NCI-H1694 treated with DMSO at 0.1 percent for 48 hours (cell line): ENCODE results near the gene PPP1R7.
A peak's percentile ranks its signal among the peaks of the same experiment; 100 is the strongest.

Experiments
- DNase-seq: peaks from one replicate; lab custom pipeline; 2025; lab: John Stamatoyannopoulos, UW

PPP1R7 gene

GRCh38 chr2:241139531-241140444 is 10.5 kb upstream of the PPP1R7 start:
- no peak for DNase-seq

DNA sequence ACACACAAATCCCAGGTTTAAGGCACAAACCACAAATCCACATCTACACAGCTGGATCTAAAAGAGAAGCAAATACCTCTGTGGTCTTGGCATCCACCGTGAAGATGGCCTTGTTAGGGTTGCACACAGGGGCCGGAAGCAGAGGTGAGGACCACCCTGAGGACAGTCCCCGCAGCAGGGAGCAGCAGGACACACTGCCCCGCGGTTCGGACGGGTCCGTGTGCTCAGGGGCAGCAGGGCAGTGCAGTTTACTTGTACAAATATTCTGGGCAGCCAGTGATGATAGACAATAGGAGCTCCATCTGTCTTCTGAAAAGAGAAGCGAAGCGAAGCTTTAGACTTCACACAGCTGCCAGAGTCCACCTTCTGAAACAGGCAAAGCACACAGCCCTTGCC is 9.8 kb upstream of the PPP1R7 start:
- DNase-seq: no peak

GRCh38 chr2:241141214-241141770 is 9.0 kb upstream of the PPP1R7 start:
- DNase-seq: no peak

GRCh38 chr2:241142063-241142462 is 8.2 kb upstream of the PPP1R7 start:
- DNase-seq: no peak

GRCh38 chr2:241142593-241142992 is 7.7 kb upstream of the PPP1R7 start:
- DNase-seq: no peak

GRCh38 chr2:241146286-241146685 is 4.0 kb upstream of the PPP1R7 start:
- no peak for DNase-seq

DNA sequence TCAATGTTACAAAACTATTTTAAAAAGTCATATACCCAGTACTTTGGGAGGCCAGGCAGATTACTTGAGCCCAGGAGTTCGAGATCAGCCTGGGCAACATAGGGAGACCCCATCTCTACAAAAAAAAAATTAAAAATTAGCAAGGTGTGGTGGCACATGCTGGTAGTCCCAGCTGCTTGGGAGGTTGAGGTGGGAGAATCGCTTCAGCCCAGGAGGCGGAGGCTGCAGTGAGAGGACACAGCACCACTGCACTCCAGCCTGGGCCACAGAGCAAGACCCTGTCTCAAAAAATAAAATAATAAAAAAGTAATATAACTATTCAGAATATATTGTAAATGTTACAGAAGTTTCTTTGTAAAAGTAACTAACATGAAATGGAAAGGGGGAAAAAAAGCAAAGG is 2.9 kb upstream of the PPP1R7 start:
- no peak for DNase-seq

DNA sequence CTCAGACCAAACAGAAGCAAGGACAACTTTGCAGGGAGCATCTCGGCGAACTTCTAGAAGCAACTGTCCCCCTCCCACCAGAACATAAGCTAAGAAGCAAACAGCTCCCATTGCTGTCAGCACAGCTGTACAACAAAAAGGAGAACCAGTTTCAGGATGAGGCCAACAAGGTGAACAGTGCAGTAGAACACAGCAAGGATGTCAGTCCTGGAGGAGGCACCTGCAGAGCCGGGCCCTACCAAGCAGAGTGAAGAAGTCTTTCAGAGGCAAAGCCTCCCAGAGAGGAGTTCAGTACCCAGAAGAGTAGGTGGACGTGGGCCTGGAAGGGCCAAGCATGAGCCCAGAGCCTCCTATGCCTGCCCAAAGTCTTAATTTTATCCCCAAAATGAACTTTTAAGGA is 2.0 kb upstream of the PPP1R7 start:
- DNase-seq: no peak

- peak; percentile 95 for DNase-seq
Measured at GRCh38 chr2:241148891-241149674, 1.2 kb upstream of the PPP1R7 start, which contains the start of gene PASK. Gene PASK (minus strand): TSS chr2:241149472. CDS start chr2:241143032, 6,440 bp downstream.

DNA sequence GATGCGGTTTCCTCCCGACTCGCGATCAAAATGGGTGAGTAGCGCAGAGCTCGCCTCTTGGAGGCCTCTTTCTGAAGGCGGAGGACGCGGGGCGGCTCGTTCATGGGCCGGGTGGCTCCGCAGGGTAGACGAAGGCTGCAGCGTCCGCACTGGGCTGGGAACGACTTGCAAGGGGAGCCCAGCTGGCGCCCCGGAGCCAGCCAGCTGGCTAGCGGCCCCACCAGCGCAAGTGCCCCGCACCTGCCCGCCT is 667 bp upstream of the PPP1R7 start:
- DNase-seq: no peak

GRCh38 chr2:241150660-241151530 is 628 bp downstream of the PPP1R7 start:
- DNase-seq: no peak

- no peak for DNase-seq
Measured at GRCh38 chr2:241151934-241152660, 1.8 kb downstream of the PPP1R7 start.

GRCh38 chr2:241153616-241154015 is 3.3 kb downstream of the PPP1R7 start:
- no peak for DNase-seq

DNA sequence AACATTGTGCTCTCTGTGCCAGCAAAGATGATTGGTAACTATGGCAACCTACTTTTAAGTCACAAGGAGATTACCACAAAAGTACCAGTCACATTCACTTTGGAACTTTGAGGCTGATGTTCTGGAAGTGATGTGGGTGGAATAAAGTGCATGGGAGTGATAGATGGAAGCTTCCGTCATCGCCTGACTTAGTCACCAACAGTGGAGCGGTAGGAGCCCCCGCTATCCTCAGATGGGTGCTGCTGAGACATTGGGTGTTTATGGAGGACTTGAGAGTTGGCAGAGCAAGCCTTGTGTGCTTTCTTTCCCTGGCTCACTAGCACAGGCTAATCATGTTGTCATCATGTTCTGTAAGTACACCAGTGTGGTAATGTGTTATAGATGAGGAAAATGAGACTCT is 4.6 kb downstream of the PPP1R7 start:
- DNase-seq: no peak

DNA sequence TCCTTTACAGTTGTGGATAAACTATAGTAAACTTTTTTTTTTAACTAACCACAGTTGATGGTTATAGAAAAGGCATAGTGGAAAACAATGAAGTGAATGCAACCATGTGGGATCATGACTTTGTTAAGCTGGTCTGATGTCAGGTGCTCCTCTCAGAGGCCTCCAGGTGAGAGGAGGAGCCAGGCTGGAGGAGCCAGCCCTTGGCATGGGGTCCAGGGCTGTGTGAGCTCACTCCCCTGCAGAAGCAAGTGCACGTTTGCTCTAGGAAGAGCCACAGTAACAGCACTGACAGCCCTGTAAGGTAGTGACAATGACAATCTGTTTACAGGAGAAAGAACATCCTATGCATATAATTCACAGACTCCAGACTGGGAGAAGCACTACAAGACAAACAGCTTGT is 5.7 kb downstream of the PPP1R7 start:
- no peak for DNase-seq

DNA sequence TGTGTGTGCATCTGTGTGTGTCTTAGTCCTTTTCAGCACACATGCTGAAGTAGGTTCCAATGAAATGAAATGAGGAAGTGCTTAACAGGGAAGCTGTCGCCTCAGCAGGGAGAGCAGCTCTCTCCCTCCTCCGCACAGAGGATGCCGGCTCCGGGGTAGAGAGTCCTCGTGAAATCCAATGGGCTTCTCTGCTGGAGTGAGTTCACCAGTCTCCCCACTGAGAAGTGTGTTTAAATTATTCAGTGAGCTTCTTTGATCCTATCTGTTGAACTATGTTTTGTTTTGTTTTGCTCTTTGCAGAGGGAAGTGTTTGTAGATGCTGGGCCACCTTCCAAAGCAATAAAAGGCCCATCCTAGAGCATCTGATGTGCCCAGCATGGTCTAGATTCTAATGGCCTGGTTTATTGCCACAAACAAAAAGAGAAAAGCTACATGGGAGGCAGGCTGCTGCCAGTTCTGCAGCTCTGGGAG is 6.7 kb downstream of the PPP1R7 start:
- no peak for DNase-seq

DNA sequence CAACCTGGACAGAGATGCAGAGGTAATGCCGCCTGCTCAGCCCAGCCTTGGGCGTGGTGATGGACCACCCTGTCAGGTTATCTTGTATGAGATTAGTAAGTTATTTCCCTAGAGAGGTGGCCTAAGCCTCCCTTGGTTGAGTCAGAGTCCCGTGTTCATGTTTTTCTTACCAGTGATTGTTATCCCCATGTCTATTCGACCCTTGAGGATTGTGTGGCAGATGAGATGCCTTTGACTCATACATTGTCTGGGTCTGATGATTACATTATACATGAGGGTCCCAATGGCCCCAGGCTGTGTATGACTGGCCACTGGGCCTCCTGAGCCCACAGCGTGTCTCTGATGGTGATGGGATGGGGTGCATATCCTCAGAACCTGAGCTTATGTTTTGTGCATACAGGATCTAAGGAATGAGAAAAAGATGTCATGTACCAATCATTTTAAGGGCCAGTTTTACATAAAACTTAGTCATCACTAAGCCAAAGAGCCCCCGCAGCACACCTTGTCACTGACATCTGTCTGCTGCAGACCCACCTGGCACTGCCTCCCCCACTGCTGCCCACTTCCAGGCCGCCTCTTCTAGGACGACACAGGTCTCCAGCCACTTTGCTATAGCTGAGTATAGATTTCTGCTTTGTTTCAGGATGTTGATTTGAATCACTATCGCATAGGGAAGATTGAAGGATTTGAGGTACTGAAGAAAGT is 7.7 kb downstream of the PPP1R7 start:
- no peak for DNase-seq

- DNase-seq: no peak
Measured at GRCh38 chr2:241158546-241158900, 8.3 kb downstream of the PPP1R7 start.

DNA sequence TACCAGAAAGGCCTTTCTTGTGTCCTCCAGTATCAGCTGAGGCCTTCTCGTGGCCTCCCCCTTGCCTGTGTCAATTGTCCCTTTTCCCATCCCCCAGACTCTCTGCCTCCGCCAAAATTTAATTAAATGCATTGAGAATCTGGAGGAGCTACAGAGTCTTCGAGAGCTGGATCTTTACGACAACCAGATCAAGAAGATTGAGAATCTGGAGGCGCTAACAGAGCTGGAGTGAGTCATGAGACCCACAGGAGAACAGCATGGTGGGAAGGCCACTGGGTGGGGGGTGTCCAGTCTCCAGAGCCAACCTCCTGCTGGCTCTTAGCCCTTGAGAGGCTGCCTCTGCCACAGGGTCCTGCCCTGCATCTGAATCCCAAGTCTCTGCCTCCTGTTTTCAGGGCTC is 8.8 kb downstream of the PPP1R7 start:
- no peak for DNase-seq

- DNase-seq: no peak
Measured at GRCh38 chr2:241160318-241160717, 10.1 kb downstream of the PPP1R7 start.
